NOMO-1 treated with dmso at 0.1 percent for 144 hours (cell line): ENCODE results near the gene C13orf46.

Experiments
- DNase-seq: peaks from one replicate; lab custom pipeline; 2025; ENCODE audit not compliant: unreplicated experiment; lab: John Stamatoyannopoulos, UW

C13orf46 gene

GRCh38 chr13:113939944-113940297 lies 34.0 kb downstream of the C13orf46 start:
- DNase-seq = no peak

DNA sequence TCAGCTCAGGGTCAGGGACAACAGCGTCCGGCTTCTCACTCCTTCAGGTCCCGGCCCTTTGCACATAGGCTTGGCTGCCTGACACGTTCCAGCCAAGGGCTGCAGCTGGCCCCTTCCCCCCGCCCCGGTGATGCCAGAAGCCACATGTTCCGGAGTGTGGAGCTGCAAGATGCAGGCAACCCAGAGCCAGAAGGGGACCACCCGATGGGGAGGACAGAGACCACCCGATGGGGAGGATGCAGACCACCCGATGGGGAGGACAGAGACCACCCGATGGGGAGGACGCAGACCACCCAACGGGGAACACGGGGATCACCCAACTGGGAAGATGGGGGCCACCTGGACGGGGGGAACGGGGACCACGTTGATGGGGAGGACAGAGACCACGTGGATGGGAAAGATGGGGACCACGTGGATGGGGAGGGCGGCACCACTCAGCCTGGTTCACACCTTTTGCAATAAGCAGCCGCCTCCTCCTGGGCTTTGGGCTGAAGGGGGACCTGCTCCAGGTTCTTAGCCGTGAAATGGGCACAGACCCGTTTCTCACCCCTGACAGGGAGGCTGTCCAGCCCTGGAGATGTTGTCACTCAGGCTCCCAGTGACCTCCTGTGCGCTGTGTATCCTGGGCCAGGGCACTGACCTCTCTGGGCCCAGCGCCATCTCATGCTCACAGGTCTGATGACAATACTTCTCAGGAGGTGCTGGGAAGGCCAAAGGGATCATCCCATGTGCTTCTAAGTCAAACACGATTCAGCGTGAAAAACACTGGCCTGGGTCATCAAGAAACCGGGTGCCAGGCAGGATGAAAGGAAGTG lies 34.5 kb downstream of the C13orf46 start:
- no peak for DNase-seq

GRCh38 chr13:113938716-113939115 lies 35.2 kb downstream of the C13orf46 start:
- DNase-seq = no peak

DNA sequence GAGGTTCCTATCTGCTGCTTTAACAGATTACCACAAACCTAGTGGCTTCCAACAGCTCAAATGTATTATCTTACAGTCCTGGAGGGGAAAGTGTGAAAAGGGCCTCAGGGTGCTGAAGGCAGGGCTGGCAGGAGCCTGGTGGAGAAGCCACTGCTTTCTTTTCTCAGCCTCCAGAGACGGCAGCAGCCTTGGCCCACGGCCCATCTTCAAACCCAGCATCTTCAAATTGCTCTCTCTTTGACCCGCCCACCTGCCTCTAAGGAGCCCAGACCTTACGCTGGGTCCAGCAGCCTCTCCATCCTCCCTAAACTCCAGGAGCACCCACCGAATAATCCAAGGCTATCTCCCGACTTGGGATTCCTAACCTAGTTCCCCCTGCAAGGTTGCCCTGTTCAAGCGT lies 35.6 kb downstream of the C13orf46 start:
- no peak for DNase-seq

- DNase-seq = no peak
Measured at GRCh38 chr13:113937527-113938180, 36.2 kb downstream of the C13orf46 start.

DNA sequence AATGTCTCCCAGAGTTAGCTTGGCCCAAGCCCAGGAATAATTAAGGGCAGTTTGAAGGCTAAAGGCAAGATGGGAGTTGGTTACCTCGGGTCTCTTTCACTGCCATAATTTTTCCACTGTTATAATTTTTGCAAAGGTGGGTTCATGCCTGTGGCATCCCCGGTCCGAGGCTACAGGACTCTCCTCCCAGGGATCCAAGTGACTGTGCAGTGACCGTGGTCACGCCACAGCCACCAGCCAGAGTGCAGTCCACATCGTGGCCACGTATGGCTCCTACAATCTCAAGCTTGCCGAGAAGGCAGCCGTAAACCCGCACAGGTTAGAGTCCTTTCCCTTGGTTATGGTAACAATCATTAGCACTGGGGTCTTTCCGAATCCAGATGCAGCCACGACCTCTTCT lies 36.8 kb downstream of the C13orf46 start:
- no peak for DNase-seq

- no peak for DNase-seq
Measured at GRCh38 chr13:113936166-113936965, 37.5 kb downstream of the C13orf46 start.

DNA sequence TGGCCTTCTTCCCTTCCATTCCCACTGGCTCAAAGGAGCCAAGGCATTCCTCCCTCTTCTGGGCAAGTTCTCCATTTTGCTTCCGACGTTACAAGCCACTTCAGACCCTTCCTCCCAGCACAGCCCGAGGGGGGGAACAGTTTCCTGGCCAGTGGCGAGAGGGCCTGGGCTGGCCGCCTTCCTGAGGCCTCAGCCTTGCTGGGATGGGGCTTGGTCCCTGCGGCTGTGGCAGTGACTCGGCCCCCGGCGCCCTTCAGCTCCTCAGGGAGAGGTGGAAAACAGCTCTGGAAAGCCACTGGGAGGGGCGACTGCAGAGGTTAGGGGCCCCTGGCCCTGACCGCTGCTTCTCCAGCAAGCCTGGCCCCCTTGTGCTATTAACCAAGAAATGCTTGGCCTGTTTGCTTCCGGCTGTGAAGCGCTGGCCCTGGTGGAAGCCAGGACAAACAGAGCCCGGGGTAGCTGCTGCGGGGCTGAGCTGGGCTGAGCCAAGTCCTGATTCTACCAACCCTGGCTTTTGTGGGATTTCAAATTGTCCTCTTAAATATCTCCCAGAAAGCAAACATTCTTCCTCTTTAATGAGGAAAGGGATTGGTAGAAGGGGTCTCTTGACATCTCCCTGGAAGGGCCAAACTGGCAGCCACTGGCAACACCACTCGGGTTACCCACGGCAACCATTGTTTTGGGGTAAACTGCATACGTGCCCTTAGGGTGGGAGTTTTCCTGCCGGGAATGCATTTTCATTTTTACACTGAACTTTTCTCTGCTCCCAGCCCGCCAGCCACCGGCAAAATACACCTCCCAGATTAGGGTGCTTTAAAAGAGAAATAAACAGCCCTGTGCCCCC lies 38.7 kb downstream of the C13orf46 start:
- no peak for DNase-seq

- DNase-seq = no peak
Measured at GRCh38 chr13:113934576-113934975, 39.3 kb downstream of the C13orf46 start.

GRCh38 chr13:113933901-113934300 lies 40.0 kb downstream of the C13orf46 start:
- no peak for DNase-seq

DNA sequence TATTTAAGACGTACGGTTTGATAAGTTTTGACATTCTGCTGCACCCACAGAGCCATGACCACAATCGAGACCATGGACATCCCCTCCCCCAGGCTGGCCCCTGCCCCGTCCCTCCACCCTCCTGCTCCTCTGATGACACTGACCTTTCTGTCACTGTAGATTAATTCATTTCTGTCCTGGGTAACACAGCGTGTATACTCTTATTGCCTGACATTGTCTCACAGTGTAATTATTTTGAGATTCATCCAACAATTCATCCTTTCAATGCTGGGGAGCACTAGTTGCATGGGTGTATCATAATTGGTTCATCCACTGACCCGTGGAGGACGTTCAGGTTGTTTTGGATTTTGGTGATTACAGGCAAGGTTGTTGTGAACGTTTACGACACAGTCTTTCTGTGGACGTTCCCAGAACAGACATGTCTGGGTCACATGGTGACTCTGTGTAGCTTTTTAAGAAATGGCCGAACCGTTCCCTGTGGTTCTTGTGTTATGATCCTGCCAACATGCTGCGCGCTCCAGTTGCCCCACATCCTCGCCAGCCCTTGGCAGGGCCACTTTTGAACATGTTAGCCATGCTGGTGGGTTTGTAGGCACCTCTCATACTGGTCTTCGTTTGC lies 41.9 kb downstream of the C13orf46 start:
- DNase-seq = no peak

DNA sequence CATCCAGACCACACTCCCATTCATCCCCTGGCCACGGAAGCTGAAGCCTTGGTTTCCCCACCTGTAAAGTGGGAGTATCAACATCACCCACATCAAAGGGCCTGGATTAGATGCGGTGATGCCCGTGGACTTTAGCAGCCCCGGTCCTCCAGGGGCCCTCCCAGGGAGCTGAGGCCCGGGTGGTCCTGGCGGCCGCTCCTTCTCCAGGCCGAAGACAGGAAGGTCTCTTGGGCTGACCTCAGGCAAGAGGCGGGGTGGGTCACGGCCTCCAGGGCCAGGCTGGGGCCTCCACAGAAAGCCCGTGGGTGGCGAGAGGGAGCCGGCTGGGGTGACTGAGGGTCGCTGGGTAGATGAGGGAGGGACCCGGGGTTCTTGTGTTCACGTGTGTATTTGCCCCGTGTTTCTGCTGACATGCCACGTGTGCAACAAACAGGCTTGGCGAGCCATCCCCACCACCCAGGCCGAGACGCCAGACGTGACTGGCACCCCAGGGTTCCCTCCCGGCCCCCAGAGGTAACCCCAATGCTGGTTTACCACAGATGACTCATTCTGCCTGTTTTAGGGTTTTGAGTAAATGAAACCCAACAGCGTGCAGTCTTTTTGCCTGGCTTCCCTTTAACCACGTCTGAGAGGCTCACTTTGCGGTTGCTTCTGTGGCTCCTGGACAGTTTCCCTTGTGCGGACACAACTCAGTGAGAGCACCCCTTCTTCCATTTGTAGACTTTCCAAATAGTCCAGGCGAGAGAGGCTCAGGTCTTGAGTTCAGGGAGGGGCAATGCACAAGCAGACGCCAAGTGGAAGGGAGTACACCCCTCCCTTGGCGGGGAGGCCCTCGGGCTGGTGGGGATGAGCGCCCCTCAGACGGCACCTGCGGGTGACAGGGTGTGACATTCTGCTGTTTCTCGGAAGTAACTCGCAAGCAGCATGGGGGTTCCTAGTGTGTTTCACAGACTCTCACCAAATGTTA lies 42.9 kb downstream of the C13orf46 start:
- DNase-seq = peak; percentile 27

DNA sequence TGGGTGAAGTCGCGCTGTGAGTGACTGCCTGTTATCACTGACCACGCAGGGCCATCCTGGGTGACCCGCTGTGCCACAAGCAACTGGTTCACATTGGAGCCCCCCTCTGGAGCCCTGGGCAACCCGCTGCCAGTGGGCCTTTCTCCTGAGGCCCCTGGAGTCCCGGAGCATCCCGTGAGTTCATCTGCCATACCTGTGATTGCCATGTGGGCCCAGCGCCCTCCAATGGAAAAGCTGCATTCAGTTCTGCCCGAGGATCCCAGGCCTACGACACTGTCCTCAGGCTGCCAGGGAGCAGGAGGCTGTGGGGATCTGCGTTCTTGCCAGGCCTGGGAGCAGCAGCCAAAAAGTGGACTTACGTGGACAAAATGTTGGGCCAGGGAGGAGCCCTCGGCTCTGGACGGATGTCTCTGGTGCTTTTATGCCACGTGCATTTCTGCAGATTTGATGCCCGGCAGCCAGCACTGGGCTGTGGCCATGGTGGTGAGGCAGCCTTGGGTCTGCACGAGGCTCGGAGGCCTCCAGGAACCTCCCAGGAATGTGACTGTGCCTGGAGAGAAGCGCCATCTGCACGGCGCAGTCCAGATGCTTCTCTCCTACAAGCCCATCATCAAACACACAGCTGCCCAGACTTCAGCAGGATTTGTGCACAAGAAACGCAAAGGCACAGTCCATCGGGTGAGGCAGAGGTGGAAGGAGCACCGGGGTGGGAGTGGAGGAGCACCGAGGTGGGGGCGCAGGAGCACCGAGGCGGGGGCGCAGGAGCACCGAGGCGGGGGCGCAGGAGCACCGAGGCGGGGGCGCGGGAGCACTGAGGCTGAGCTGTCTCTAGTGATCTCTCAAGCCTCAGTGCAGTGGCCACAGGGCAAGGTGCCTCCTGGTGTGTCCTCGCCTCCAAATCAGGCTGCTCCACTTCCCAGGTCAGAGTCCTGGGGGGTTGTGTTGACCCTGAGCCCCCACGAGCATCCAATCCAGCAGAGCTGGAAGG lies 44.0 kb downstream of the C13orf46 start:
- DNase-seq = no peak

- DNase-seq = no peak
Measured at GRCh38 chr13:113928685-113929627, 44.9 kb downstream of the C13orf46 start.

GRCh38 chr13:113927661-113928581 lies 46.0 kb downstream of the C13orf46 start:
- DNase-seq = no peak
